Activated CD4-positive, CD25-positive, alpha-beta regulatory T cell treated with anti-CD3 and anti-CD28 coated beads, Interleukin-2, amount 50 U/mL, for 72 hours (primary cell): ENCODE measurements around the gene ZNF830.
"Not testable (repeated sequence)": the region's sequence is repeated elsewhere in the genome, so short reads cannot be mapped to it uniquely, and the experiment has no call there.

ENCODE experiments used
- DNase-seq: peaks from one replicate; pipeline ENCODE4 v3.0.0; 2021

ZNF830 gene

GRCh38 chr17:34961093-34961911 lies at the start of gene ZNF830, which contains the start of gene CCT6B:
Gene ZNF830 (plus strand): TSS chr17:34961540. CDS start chr17:34961567, 27 bp downstream.
Gene CCT6B (minus strand): TSS chr17:34961460. CDS start chr17:34961393, 67 bp downstream.
- DNase-seq, result peak; percentile 83

GRCh38 chr17:34913001-34913400 lies 48.3 kb upstream of the ZNF830 start:
- DNase-seq, result no peak

GRCh38 chr17:34916120-34916519 lies 45.2 kb upstream of the ZNF830 start:
- no peak for DNase-seq

GRCh38 chr17:34917381-34917780 lies 44.0 kb upstream of the ZNF830 start:
- no peak for DNase-seq

GRCh38 chr17:34920676-34921075 lies 40.7 kb upstream of the ZNF830 start:
- no peak for DNase-seq

GRCh38 chr17:34926661-34927060 lies 34.7 kb upstream of the ZNF830 start:
- DNase-seq, result no peak

GRCh38 chr17:34930283-34930682 lies 31.1 kb upstream of the ZNF830 start:
- no peak for DNase-seq

- DNase-seq, result not testable (repeated sequence)
Measured at GRCh38 chr17:34950780-34951179, 10.6 kb upstream of the ZNF830 start.

- no peak for DNase-seq
Measured at GRCh38 chr17:34958438-34958837, 2.9 kb upstream of the ZNF830 start.

GRCh38 chr17:34974179-34974578 lies 12.8 kb downstream of the ZNF830 start:
- no peak for DNase-seq

GRCh38 chr17:34974794-34975785 lies 13.8 kb downstream of the ZNF830 start:
- DNase-seq, result no peak

- DNase-seq, result no peak
Measured at GRCh38 chr17:34979153-34979552, 17.8 kb downstream of the ZNF830 start.

GRCh38 chr17:34979650-34980352 lies 18.5 kb downstream of the ZNF830 start:
- no peak for DNase-seq

GRCh38 chr17:34980353-34980680 lies 19.0 kb downstream of the ZNF830 start, which contains the start of gene LIG3:
Gene LIG3 (plus strand): TSS chr17:34980512. CDS start chr17:34983006, 2,494 bp downstream.
- peak; percentile 92 for DNase-seq

- DNase-seq, result peak; percentile 54
Measured at GRCh38 chr17:34980681-34981537, 19.6 kb downstream of the ZNF830 start.

GRCh38 chr17:34981538-34982241 lies 20.4 kb downstream of the ZNF830 start:
- DNase-seq, result no peak

GRCh38 chr17:34987232-34987631 lies 25.9 kb downstream of the ZNF830 start:
- DNase-seq, result no peak

- no peak for DNase-seq
Measured at GRCh38 chr17:34988644-34989043, 27.3 kb downstream of the ZNF830 start.

GRCh38 chr17:34989473-34989872 lies 28.1 kb downstream of the ZNF830 start:
- DNase-seq, result no peak

- DNase-seq, result no peak
Measured at GRCh38 chr17:34990921-34991365, 29.6 kb downstream of the ZNF830 start.

GRCh38 chr17:34991606-34992005 lies 30.3 kb downstream of the ZNF830 start:
- DNase-seq, result no peak
